K562 (cell line): ENCODE results near the gene ESPL1. TPM values are rescaled to one million over a fixed set of nuclear protein-coding genes. Genes with fewer than 3 reads are reported as not detected.

Source experiments
- CHD7 ChIP-seq: fragments of 200-600 bp; sonication (generic); IDR thresholded peaks from one replicate; pipeline ENCODE4 v1.6.1; 2012; ENCODE audit warnings: mild to moderate bottlenecking, low read depth, low read length, inconsistent platforms
- ETS1 ChIP-seq: conservative IDR thresholded peaks from 2 replicates; pipeline ENCODE4 v1.6.1; 2011; ENCODE audit warnings: low read depth, mild to moderate bottlenecking, low read length; ENCODE audit not compliant: control insufficient read depth
- FOXK1 ChIP-seq: sonication (generic); formaldehyde crosslinking; IDR thresholded peaks from 2 replicates; pipeline ENCODE4 v1.8.0; 2022; ENCODE audit warnings: missing genetic modification reagents, mild to moderate bottlenecking, borderline replicate concordance
- FOXP1 ChIP-seq: sonication (generic); formaldehyde crosslinking; IDR thresholded peaks from 2 replicates; pipeline ENCODE4 v1.8.0; 2022; ENCODE audit warnings: mild to moderate bottlenecking, missing genetic modification reagents
- HCFC1 ChIP-seq: IDR thresholded peaks from 2 replicates; pipeline ENCODE4 v1.6.1; 2012; ENCODE audit warnings: low read depth, low read length, improper control_type of control experiment
- POLR2A ChIP-seq: fragments of 450-650 bp; conservative IDR thresholded peaks from 2 replicates; pipeline ENCODE4 v1.6.1; 2016
- SRSF7 ChIP-seq: fragments of 200-400 bp; formaldehyde crosslinking; optimal IDR thresholded peaks from 2 replicates; pipeline ENCODE3; 2017; ENCODE audit warnings: mild to moderate bottlenecking, low read depth, low read length
- ZBTB11 ChIP-seq, 3 experiments: fragments of 200-800 bp in 1 of 3; fragments of 250-450 bp in 1 of 3; fragments of 450-650 bp in 1 of 3; sonication (Bioruptor Pico) in 1 of 3; sonication (Bioruptor generic) in 1 of 3; formaldehyde crosslinking in 1 of 3; IDR thresholded peaks; 2 replicates each; pipeline versions ENCODE4 v1.6.1 to v1.8.0; 2016 to 2022; ENCODE audit warnings: mild to moderate bottlenecking in 2 of 3, missing genetic modification characterization in 2 of 3, missing compliant biosample characterization in 1 of 3, moderate library complexity in 1 of 3
- ZNF224 ChIP-seq: sonication (generic); formaldehyde crosslinking; IDR thresholded peaks from 2 replicates; pipeline ENCODE4 v1.8.0; 2022; ENCODE audit warnings: mild to moderate bottlenecking, missing genetic modification reagents
- ZNF644 ChIP-seq: fragments of 200-800 bp; sonication (Bioruptor generic); IDR thresholded peaks from 2 replicates; pipeline ENCODE4 v1.6.1; 2016; ENCODE audit warnings: low read depth, missing genetic modification characterization, missing compliant biosample characterization
- polyA plus RNA-seq, 8 experiments: library from polyadenylated mRNA; depleted of rRNA in 4 of 8; stranded (reverse) in 5 of 8; unstranded in 3 of 8; fragments of >200 nt; fragmentation: Nextera tagmentation in 2 of 8; fragmentation: Illumina TruSeq in 1 of 8; extraction: Ambion mirVana in 2 of 8; extraction: Trizol in 1 of 8; gene quantifications; 2 replicates each; pipeline versions ENCODE4 v1.2.1 to v1.2.3, GENCODE V29; 2011 to 2014; ENCODE audit warnings: inconsistent platforms in 1 of 8, missing spikeins in 1 of 8
- total RNA-seq, 7 experiments: library from RNA; depleted of rRNA in 6 of 7; stranded (reverse); fragments of >200 nt in 6 of 7; fragmentation: Illumina TruSeq in 2 of 7; extraction: Trizol in 2 of 7; gene quantifications; 2 replicates each; pipeline versions ENCODE4 v1.2.1 to v1.2.3, GENCODE V29; 2011 to 2021; ENCODE audit warnings: low replicate concordance in 1 of 7

ESPL1 gene
- total and polyA plus RNA-seq, 9 of the 15 experiments (the other 6 are each of a cell fraction or from before 2014, with no cell fraction given) = 1.2 to 55.0 (median 18.7) TPM

- TF ChIP-seq CHD7 (no peak), HCFC1 (0 out of 2 replicates have a peak, but pooled peaks have one; percentile 17), FOXK1 (CRISPR knock-in tag) (0 out of 2 replicates have a peak, but pooled peaks have one; percentile 63), SRSF7 (no peak), FOXP1 (0 out of 2 replicates have a peak, but pooled peaks have one; percentile 27), ETS1 (no peak), ZBTB11 (CRISPR knock-in tag; IDR thresholded peaks at IDR 0.05) (peak in 1 of 3 experiments; percentile 89; a peak in 2 of 6 replicates), ZNF224 (CRISPR knock-in tag) (no peak), POLR2A (peak; percentile 85), ZNF644 (tag) (no peak)
These were observed 56.8 kb downstream of the ESPL1 start (continued) for GRCh38 chr12:53324779-53325510.
